Subcutaneous abdominal adipose tissue (tissue), 5 donors: ENCODE measurements around the gene IDS.
"Not testable (repeated sequence)": the region's sequence is repeated elsewhere in the genome, so short reads cannot be mapped to it uniquely, and the experiment has no call there.

Experiments
- H3K27ac ChIP-seq: one replicate; pipeline ENCODE4 v1.7.0; 2013; ENCODE audit warnings: low read depth, mild to moderate bottlenecking, inconsistent platforms, low read length, moderate library complexity
- H3K27me3 ChIP-seq, 5 donors: one replicate each; pipeline ENCODE4 v1.7.0; 2013; ENCODE audit warnings: low read length in 5 of 5, inconsistent platforms in 1 of 5; ENCODE audit not compliant: control insufficient read depth in 5 of 5, insufficient read depth in 4 of 5
- H3K36me3 ChIP-seq, 5 donors: one replicate each; pipeline ENCODE4 v1.7.0; 2013; ENCODE audit warnings: low read length in 5 of 5; ENCODE audit not compliant: control insufficient read depth in 5 of 5, insufficient read depth in 5 of 5
- H3K4me1 ChIP-seq, 5 donors: one replicate each; pipeline ENCODE4 v1.7.0; 2013; ENCODE audit warnings: low read length in 5 of 5, mild to moderate bottlenecking in 3 of 5, moderate library complexity in 1 of 5; ENCODE audit not compliant: control insufficient read depth in 5 of 5, insufficient read depth in 5 of 5
- H3K4me3 ChIP-seq, 5 donors: one replicate each; pipeline ENCODE4 v1.7.0; 2013; ENCODE audit warnings: low read length in 5 of 5, low read depth in 1 of 5
- H3K9ac ChIP-seq, 5 donors: one replicate each; pipeline ENCODE4 v1.7.0; 2013; ENCODE audit warnings: low read length in 5 of 5, mild to moderate bottlenecking in 4 of 5, moderate library complexity in 3 of 5
- H3K9me3 ChIP-seq, 5 donors: one replicate each; pipeline ENCODE4 v1.7.0; 2013; ENCODE audit warnings: low read length in 5 of 5; ENCODE audit not compliant: control insufficient read depth in 5 of 5
- donor health status: healthy.
- donor health status: healthy.
- donor health status: healthy.
- donor health status: healthy.
- donor health status: healthy.

Gene IDS

GRCh38 chrX:149503446-149503845, 1.7 kb downstream of the IDS start:
- Histone ChIP-seq H3K4me3 (peak overlapping the region in 2 of 5 donors; percentile 11 to 27), H3K4me1 (peaks cover 0 to 16% (median 9%) of the 10 kb centered on the region in 5 donors), H3K36me3 (peaks cover 0 to 27% (median 26%) of the 10 kb centered on the region in 5 donors), H3K27me3 (peaks cover 1 to 14% (median 6%) of the 10 kb centered on the region in 5 donors)
- H3K9me3 ChIP-seq, H3K9ac ChIP-seq, H3K27ac ChIP-seq: not testable (repeated sequence)

- H3K4me3 ChIP-seq, H3K9ac ChIP-seq, H3K27me3 ChIP-seq, H3K9me3 ChIP-seq, H3K27ac ChIP-seq: not testable (repeated sequence)
- peaks cover 0 to 16% (median 9%) of the 10 kb centered on the region in 5 donors for H3K4me1 ChIP-seq
- peaks cover 0 to 31% (median 30%) of the 10 kb centered on the region in 5 donors for H3K36me3 ChIP-seq
Observed at GRCh38 chrX:149502923-149503322, 2.2 kb downstream of the IDS start.

GRCh38 chrX:149499766-149500165, 5.3 kb downstream of the IDS start:
- Histone ChIP-seq H3K4me1 (peaks cover 0 to 9% (median 6%) of the 10 kb centered on the region in 5 donors), H3K9me3 (no peaks in the 10 kb centered on the region), H3K36me3 (peaks cover 9 to 63% (median 60%) of the 10 kb centered on the region in 5 donors), H3K9ac (no peak overlapping the region), H3K27ac (no peak overlapping the region), H3K27me3 (peaks cover 0 to 5% (median 0%) of the 10 kb centered on the region in 5 donors), H3K4me3 (no peak overlapping the region)

- H3K9ac ChIP-seq = no peak overlapping the region
- no peak overlapping the region for H3K27ac ChIP-seq
- no peaks in the 10 kb centered on the region for H3K9me3 ChIP-seq
- peaks cover 0 to 8% (median 5%) of the 10 kb centered on the region in 5 donors for H3K4me1 ChIP-seq
- H3K4me3 ChIP-seq = no peak overlapping the region
- H3K36me3 ChIP-seq = peaks cover 9 to 72% (median 70%) of the 10 kb centered on the region in 5 donors
- H3K27me3 ChIP-seq = peaks cover 0 to 5% (median 0%) of the 10 kb centered on the region in 5 donors
Observed at GRCh38 chrX:149498767-149499166, 6.3 kb downstream of the IDS start.

GRCh38 chrX:149497626-149498025, 7.5 kb downstream of the IDS start:
- H3K36me3 ChIP-seq = peaks cover 9 to 84% (median 81%) of the 10 kb centered on the region in 5 donors
- H3K27me3 ChIP-seq = peaks cover 0 to 5% (median 0%) of the 10 kb centered on the region in 5 donors
- no peak overlapping the region for H3K9ac ChIP-seq

GRCh38 chrX:149497054-149497453, 8.1 kb downstream of the IDS start:
- no peak overlapping the region for H3K9ac ChIP-seq
- peaks cover 0 to 8% (median 5%) of the 10 kb centered on the region in 5 donors for H3K4me1 ChIP-seq
- no peak overlapping the region for H3K4me3 ChIP-seq
- no peak overlapping the region for H3K27ac ChIP-seq
- peaks cover 9 to 85% (median 82%) of the 10 kb centered on the region in 5 donors for H3K36me3 ChIP-seq
- H3K9me3 ChIP-seq = no peaks in the 10 kb centered on the region
- H3K27me3 ChIP-seq = peaks cover 0 to 5% (median 0%) of the 10 kb centered on the region in 5 donors

More at GRCh38 chrX:149497626-149498025, 7.5 kb downstream of the IDS start:
- Histone ChIP-seq H3K27ac (no peak overlapping the region), H3K9me3 (no peaks in the 10 kb centered on the region), H3K4me3 (no peak overlapping the region), H3K4me1 (peaks cover 0 to 8% (median 5%) of the 10 kb centered on the region in 5 donors)

- H3K27ac ChIP-seq = no peak overlapping the region
- H3K27me3 ChIP-seq = peaks cover 0 to 5% (median 0%) of the 10 kb centered on the region in 5 donors
Observed at GRCh38 chrX:149495573-149496071, 9.5 kb downstream of the IDS start.

GRCh38 chrX:149494844-149495565, 10.1 kb downstream of the IDS start:
- no peaks in the 10 kb centered on the region for H3K9me3 ChIP-seq
- peaks cover 9 to 88% (median 83%) of the 10 kb centered on the region in 5 donors for H3K36me3 ChIP-seq
- no peak overlapping the region for H3K27ac ChIP-seq
- H3K4me3 ChIP-seq = no peak overlapping the region
- H3K27me3 ChIP-seq = peaks cover 0 to 5% (median 3%) of the 10 kb centered on the region in 5 donors
- H3K9ac ChIP-seq = no peak overlapping the region
- peaks cover 0 to 8% (median 5%) of the 10 kb centered on the region in 5 donors for H3K4me1 ChIP-seq

More at GRCh38 chrX:149495573-149496071, 9.5 kb downstream of the IDS start:
- peaks cover 0 to 8% (median 5%) of the 10 kb centered on the region in 5 donors for H3K4me1 ChIP-seq
- H3K9me3 ChIP-seq = no peaks in the 10 kb centered on the region
- no peak overlapping the region for H3K4me3 ChIP-seq
- peak overlapping the region in 1 of 5 donors; percentile 29 for H3K9ac ChIP-seq
- H3K36me3 ChIP-seq = peaks cover 9 to 87% (median 82%) of the 10 kb centered on the region in 5 donors

- Histone ChIP-seq H3K27ac (no peak overlapping the region), H3K9ac (no peak overlapping the region), H3K27me3 (peaks cover 0 to 5% (median 3%) of the 10 kb centered on the region in 5 donors), H3K9me3 (no peaks in the 10 kb centered on the region), H3K4me3 (no peak overlapping the region), H3K36me3 (peaks cover 9 to 93% (median 82%) of the 10 kb centered on the region in 5 donors), H3K4me1 (peaks cover 0 to 8% (median 5%) of the 10 kb centered on the region in 5 donors)
Observed at GRCh38 chrX:149493567-149494562, 11.2 kb downstream of the IDS start.
